SK-N-MC (cell line): Measurements from ENCODE around the gene STPG3.

ENCODE experiments used
- DNase-seq: peaks from one replicate; pipeline ENCODE4 v3.0.0-alpha.2; 2011; ENCODE audit warnings: low read depth, low spot score
- H3K27ac ChIP-seq: fragments of 200-600 bp; sonication (generic); 2 replicates; pipeline ENCODE4 v1.5.1; 2016; ENCODE audit warnings: mixed run types
- H3K36me3 ChIP-seq: fragments of 200-600 bp; sonication (generic); 2 replicates; pipeline ENCODE4 v1.6.1; 2017; ENCODE audit warnings: antibody characterized with exemption, low read length, mixed read lengths; ENCODE audit not compliant: insufficient read depth
- H3K4me3 ChIP-seq: fragments of 200-600 bp; sonication (generic); 2 replicates; pipeline ENCODE4 v1.5.1; 2016
- H3K9ac ChIP-seq: fragments of 200-600 bp; sonication (generic); 2 replicates; pipeline ENCODE4 v1.8.0; 2017; ENCODE audit warnings: mixed run types, mixed read lengths; ENCODE audit not compliant: insufficient read length
- H3K9me3 ChIP-seq: fragments of 200-600 bp; sonication (generic); 2 replicates; pipeline ENCODE4 v1.6.1; 2017; ENCODE audit warnings: low read depth, mild to moderate bottlenecking, antibody characterized with exemption, low read length, moderate library complexity, mixed read lengths
- EZH2 ChIP-seq: fragments of 200-600 bp; sonication (generic); IDR thresholded peaks from one replicate; pipeline ENCODE4 v1.6.1; 2017; ENCODE audit warnings: antibody characterized with exemption
- FOXP2 ChIP-seq: optimal IDR thresholded peaks from 2 replicates; pipeline ENCODE3; 2011; ENCODE audit warnings: mild to moderate bottlenecking, moderate library complexity; ENCODE audit not compliant: insufficient read depth; ENCODE audit errors: extremely low read length, control extremely low read depth
- POLR2AphosphoS5 ChIP-seq: IDR thresholded peaks from 2 replicates; pipeline ENCODE4 v1.6.1; 2012; ENCODE audit warnings: mild to moderate bottlenecking, low read depth, low read length, borderline replicate concordance

Gene STPG3

DNA sequence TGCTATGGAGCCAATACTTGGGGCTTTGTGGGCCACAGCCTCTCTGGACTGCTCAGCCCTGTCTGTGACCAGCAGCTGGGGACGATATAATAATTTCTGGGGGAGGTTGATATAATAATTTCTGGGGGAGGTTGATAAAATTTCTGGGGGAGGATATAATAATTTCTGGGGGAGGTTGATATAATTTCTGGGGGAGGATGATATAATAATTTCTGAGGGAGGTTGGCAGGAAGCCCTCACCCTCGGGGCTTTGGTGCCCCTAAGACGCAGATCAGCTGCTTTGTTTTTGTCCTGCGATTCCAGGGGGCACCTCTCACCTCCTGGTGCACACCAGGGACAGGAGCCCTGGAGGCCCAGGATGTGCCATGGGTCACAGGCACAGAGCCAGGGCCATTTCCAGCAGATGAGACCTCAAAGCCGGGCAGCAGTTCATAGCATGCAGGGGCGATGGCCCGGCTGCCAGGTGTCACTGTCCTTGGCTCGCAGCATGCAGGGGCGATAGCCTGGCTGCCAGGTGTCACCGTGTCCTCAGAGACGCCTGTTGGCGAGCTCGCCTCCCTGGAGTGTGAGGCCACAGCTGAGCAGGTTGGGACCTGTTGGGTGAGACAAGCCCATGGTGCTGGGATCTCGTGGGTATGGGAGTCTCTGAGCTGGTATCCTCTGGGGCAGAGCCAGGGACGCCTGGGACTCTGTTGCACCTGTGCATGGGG lies 22.7 kb downstream of the STPG3 start:
- TF ChIP-seq POLR2AphosphoS5 = no peak
- no peak for TF ChIP-seq EZH2
- no peak for TF ChIP-seq FOXP2
- Histone ChIP-seq H3K27ac (no peak overlapping the region), H3K4me3 (no peak overlapping the region), H3K36me3 (peaks cover 3% of the 10 kb centered on the region; the same call in 1 of the 2 replicates), H3K9ac (no peak overlapping the region), H3K9me3 (no peaks in the 10 kb centered on the region)
- DNase-seq = no peak

DNA sequence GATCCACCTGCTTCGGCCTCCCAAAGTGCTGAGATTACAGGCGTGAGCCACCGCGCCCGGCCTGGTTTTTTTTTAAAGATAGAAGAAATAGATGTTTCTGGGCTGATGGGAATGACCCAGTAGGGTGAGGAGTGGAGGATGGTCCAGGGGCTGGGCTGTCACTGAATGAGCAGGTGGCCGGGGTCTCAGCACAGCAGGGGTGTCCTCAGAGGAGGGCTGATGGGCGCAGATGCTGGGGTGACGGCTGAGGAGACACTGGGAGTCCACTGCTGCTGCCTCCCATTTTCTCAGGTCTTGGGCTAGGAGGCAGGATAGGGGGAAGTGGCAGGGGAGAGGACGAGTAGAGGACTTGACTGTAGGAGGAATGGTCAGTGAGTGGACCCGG lies 24.1 kb downstream of the STPG3 start:
- Histone ChIP-seq H3K36me3 (no peaks in the 10 kb centered on the region; the same call in 1 of the 2 replicates), H3K9ac (no peak overlapping the region)

DNA sequence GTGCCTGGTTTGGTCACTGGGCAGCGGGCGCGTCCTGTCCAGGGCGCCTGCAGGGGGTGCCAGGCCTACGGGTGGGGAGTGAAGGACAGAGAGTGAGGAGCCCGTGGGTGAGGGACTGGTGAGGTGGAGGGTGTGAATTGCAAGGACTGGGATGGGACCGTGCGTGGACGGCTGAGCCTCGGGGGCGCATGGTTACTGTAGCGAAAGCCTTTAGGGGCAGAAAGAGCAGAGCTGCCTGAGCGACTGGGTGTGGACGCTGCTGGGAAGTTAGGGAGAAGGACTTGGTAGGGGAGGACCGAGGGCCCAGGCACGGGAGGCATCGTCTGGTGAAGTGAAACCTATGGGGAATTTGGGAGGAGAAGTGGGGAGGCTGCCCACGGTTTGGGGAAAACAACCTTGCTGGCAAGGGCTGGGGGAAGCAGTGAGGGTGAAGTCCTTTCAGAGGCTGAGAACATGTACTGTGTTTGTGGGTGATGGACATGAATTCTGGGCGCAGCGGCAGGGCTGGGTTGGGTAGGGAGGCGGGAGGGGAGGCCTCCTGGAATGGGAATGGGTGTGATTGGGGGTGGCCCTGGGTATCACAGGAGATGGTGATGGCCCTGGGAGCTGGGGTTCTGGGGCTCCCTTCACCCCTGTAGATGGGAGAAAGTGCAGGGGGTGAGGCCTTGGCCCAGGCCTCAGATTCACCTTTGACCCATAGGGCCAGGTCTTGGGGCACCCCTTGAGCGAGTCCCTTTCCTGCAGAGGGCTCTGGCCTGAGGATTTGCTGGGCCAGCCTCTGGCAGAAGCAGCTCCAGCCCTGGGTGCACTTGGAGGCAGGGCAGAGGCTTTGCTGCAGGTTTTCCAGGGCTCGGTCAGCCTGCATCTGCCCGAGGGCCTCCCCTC lies 24.7 kb downstream of the STPG3 start:
- TF ChIP-seq FOXP2 (no peak), EZH2 (no peak), POLR2AphosphoS5 (no peak)
- no peak overlapping the region for H3K9ac ChIP-seq
- no peak for DNase-seq
- H3K27ac ChIP-seq = peak overlapping the region; percentile 82
- H3K9me3 ChIP-seq = no peaks in the 10 kb centered on the region
- no peak overlapping the region for H3K4me3 ChIP-seq
- no peaks in the 10 kb centered on the region; the same call in 1 of the 2 replicates for H3K36me3 ChIP-seq

More for the DNA sequence above, 24.1 kb downstream of the STPG3 start:
- H3K9me3 ChIP-seq = no peaks in the 10 kb centered on the region
- no peak overlapping the region for H3K27ac ChIP-seq
- no peak for DNase-seq
- no peak overlapping the region for H3K4me3 ChIP-seq
- TF ChIP-seq FOXP2 (no peak), EZH2 (no peak), POLR2AphosphoS5 (no peak)

DNA sequence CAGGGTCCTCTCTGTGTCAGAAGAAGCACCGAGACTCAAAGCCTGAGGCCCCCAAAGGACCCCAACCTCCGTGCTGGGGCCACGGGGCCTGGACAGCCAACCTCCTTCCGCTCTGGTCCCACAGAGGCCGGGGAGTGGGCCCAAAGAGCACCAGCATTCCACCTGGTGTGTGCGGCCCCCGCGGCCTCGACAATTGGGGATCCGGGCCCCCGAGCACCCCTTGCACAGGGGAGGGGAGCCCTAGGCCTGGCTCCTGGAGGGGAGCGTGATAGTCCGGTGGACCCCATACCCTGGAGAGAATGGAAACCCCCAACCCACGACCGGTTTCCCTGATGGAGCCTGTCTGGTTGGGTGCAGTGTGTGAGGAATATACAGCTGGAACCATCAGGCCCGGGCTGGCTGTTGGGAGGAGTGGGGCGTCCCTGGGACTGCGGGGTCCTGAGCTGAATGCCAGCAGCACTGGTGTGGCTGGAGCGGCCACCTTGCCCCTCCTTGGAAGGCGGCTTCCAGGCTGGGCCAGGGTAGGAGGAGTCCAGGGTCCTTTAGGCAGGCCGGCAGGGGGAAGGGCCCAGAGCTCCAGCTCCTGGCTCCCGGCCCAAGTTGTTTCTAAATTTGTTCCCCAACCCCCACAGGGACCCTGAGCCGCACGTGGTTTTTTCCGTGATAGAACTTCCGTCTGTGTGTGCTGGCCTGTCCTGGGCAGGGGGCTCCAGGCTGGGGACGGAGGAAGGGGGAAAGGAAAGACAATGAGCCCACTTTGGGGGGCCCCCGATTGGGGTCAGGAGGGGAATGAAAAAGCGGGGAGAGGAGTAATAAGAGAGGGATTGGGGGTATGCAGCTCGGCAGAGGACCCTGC lies 25.6 kb downstream of the STPG3 start:
- Histone ChIP-seq H3K36me3 (no peaks in the 10 kb centered on the region; the same call in 1 of the 2 replicates), H3K9ac (peak overlapping the region; percentile 73), H3K27ac (peak overlapping the region; percentile 82), H3K4me3 (peak overlapping the region; percentile 24), H3K9me3 (no peaks in the 10 kb centered on the region)
- no peak for DNase-seq
- TF ChIP-seq FOXP2 (no peak), EZH2 (no peak), POLR2AphosphoS5 (no peak; the same call in 1 of the 2 replicates)

DNA sequence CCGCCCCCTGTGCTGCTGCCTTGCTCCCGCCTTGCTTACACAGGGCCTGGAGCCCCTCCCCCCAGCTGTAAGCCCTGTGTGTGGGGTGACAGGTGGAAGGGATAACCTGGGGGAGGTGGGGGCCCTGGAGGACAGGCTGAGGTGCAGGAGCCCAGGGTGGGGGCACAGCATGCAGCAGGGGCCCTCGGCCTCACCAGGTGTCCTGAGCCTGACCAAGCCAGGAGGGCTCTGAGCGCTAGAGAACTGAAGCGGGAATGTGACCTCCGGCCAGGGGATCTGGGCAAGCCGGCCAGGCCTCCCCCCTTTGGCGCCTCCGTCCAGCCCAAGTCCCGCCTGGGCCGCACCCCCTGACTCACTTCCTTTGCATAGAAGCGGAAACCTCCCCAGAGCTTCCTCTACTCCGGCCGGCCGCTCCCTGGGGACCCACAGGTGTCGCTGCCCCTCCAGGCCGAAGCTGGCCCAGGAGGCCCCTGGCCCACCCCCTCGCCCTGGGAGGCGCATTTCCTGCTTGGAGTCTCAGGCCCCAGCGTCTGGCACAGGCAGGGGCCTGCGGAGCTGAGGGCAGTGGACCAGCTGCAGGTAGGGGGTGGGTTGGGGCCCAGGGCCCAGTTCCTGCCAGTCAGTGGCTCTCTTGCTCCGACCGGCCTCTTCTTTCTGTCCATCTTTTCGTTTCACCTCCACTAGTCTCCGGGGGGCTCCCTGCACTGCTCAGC lies 26.4 kb downstream of the STPG3 start, which contains the start of gene TOR4A:
TOR4A (plus strand) TSS at position 398 of the 713 bp plus-strand sequence. CDS start 964 bp downstream, outside the sequence.
- Histone ChIP-seq H3K9me3 (no peaks in the 10 kb centered on the region), H3K4me3 (peak within 1 kb of the TSS; percentile 24), H3K36me3 (no peaks in the 10 kb centered on the region; the same call in 1 of the 2 replicates), H3K9ac (peak within 1 kb of the TSS; percentile 73), H3K27ac (peak within 1 kb of the TSS; percentile 82)
- no peak for TF ChIP-seq FOXP2
- TF ChIP-seq POLR2AphosphoS5 = no peak
- no peak for TF ChIP-seq EZH2
- DNase-seq = no peak

DNA sequence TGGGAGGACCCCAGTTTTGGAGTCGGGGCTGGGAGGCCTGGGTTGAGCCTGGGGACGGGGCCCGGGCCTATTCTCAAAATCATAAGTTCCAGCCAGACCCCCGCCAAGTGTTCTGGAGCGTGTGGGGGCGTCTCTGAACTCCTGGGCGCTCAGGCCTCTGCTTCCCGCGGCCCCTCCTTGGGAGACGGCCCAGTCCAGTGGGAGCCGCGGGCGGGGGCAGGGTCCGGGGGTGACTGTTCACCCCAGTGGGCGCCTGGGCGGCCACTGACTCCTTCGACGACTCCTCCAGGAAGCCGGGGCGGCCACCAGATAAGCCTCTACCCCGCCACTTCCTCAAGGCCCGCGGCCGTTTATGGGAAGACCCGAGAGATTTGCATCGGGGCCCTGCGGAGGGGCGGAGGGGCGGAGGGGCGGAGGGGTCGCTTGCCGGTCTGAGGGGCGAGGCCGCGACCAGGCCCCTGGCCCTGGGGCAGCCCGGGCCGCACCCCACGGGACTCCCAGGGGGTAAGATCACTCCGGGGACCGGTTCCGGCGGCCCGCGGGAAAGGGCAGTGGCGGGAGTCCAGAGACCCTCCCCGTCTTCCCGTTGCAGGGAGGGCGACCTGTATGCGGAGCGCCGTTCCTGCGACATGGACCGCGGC lies 27.1 kb downstream of the STPG3 start:
- TF ChIP-seq EZH2 = no peak
- no peak for TF ChIP-seq FOXP2
- TF ChIP-seq POLR2AphosphoS5 = no peak
- peak overlapping the region; percentile 82; the same call in 1 of the 2 replicates for H3K27ac ChIP-seq
- H3K9ac ChIP-seq = no peak overlapping the region
- no peaks in the 10 kb centered on the region for H3K9me3 ChIP-seq
- no peak overlapping the region for H3K4me3 ChIP-seq
- no peaks in the 10 kb centered on the region; the same call in 1 of the 2 replicates for H3K36me3 ChIP-seq
- DNase-seq = no peak
